PC-3 (cell line): ENCODE results near the gene CTNNA2.

Source experiments
- CTCF ChIP-seq: fragments of 300-600 bp; sonication (generic); conservative IDR thresholded peaks from 2 replicates; pipeline ENCODE4 v1.5.1; 2017; ENCODE audit warnings: antibody characterized with exemption, low read depth, mild to moderate bottlenecking, low read length
- EZH2 ChIP-seq: fragments of 300-600 bp; sonication (generic); IDR thresholded peaks from one replicate; pipeline ENCODE4 v1.6.1; 2017; ENCODE audit warnings: antibody characterized with exemption, mild to moderate bottlenecking, low read length; ENCODE audit not compliant: unreplicated experiment
- EZH2phosphoT487 ChIP-seq: fragments of 300-600 bp; sonication (generic); IDR thresholded peaks from 2 replicates; pipeline ENCODE4 v1.6.1; 2018; ENCODE audit warnings: mild to moderate bottlenecking, antibody characterized with exemption, low read length, borderline replicate concordance

DNA sequence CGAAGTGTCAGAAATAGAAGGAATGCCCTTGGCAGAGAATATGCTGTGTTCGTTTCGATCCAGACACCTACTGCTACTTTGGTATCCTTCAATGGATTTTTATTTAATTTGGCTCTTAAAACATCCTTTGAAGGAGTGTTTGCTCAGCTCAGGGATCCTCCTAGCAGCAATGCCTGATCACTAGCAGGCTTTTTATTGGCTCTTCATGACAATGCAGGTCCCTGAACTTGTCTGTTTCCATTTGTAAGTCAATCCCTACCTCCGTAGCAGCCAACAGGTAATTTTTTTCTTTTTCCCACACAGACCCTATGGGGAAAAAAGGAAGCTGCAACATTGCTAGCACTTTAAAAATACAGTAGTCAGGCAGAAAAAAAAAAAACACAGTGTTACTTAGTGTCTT is 1157.9 kb downstream of the CTNNA2 start:
- TF ChIP-seq CTCF, result no peak
- no peak for TF ChIP-seq EZH2phosphoT487
- no peak for TF ChIP-seq EZH2
